GM10266 (cell line): ENCODE measurements around the gene SORCS2.

Source experiments
- DNase-seq: peaks from one replicate; pipeline ENCODE4 v3.0.0; 2012; ENCODE audit errors: extremely low spot score
- CTCF ChIP-seq: IDR thresholded peaks from 2 replicates; pipeline ENCODE4 v1.5.1; 2012; ENCODE audit warnings: mild to moderate bottlenecking, low read depth; ENCODE audit not compliant: control insufficient read depth, insufficient read depth; ENCODE audit errors: missing control alignments

SORCS2 gene

DNA sequence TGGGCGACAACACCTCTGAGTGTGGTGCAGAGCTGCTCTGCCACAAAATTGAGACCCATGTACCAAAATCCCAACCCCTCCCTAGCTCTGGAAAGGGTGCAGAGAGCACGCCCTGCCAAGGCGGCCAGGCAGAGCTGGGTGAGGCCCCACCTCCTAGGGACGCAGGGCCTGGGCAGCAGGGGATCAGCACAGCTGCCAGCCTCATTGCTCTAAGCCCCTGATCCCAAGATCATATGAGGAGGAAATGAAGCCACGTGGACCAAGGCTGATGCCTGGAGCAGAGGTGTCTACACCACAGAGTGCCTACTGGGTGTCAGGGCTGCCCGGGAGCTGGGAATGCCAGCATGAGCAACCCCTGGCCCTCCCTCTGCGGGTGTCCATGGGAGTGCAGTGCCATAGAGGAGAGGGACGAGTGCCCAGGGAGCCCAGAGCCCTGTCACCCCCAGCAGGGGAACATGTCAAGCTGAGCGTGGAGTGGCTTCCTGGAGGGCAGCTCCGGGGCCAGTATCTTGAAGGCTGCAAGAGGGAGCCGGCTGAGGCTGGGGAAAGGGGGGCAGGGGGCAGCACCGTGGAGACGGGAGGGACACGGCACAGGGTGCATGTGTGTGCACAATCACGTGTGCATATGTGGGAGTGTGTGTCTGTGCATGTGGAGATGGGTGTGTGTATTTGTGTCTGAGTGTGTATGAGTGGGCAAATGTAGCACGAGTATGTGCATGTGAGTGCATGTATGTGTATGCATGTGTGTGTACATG lies 306.3 kb downstream of the SORCS2 start:
- TF ChIP-seq CTCF = no peak
- DNase-seq = no peak

GRCh38 chr4:7499661-7500060 lies 307.3 kb downstream of the SORCS2 start:
- no peak for TF ChIP-seq CTCF
- no peak for DNase-seq

GRCh38 chr4:7500404-7500803 lies 308.1 kb downstream of the SORCS2 start:
- no peak for DNase-seq
- no peak for TF ChIP-seq CTCF

- no peak for DNase-seq
- no peak for TF ChIP-seq CTCF
Measured at GRCh38 chr4:7501314-7501713, 309.0 kb downstream of the SORCS2 start.

- DNase-seq = no peak
- TF ChIP-seq CTCF = no peak
Measured at GRCh38 chr4:7501873-7502272, 309.5 kb downstream of the SORCS2 start.

DNA sequence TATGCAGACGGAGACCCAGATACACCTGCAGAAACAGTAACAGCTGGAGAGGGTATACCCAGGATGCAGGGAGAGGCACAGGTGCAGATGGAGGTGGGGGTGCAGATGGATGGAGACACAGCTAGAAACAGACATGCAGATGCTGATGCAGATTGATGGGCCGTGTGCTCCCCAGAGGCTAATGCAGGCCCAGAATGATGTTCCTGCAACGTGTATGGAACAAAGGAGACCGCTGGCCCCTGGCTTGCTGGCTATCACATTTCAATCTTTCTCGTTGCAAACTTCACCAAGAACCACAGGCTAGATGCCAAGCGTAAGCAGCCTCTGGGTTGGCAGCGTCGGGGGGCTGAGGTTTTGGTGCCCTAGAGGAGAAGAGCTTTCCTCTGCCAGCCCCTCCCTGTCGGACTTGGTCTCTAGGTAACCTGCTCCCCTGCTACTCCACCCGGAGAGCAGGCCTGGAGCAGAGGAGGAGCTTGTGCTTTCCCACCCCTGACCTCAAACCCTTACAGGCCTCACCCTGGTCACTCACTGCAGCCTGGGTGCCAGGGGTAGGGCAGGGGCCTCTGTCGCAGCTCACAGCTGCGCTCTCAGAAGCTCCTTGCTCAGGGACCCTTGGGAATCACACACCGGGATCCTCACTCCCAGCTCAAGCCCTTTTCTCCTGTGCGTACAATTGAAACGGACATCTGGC lies 311.4 kb downstream of the SORCS2 start:
- no peak for DNase-seq
- no peak for TF ChIP-seq CTCF
